ENCODE results near the gene PFDN1. TPM values are rescaled to one million over a fixed set of nuclear protein-coding genes. Genes with fewer than 3 reads are reported as not detected.

The PFDN1 gene
- total RNA-seq, 1 experiment from 2014 or later = 48.9 TPM

GRCh38 chr5:140327589-140327988 is 24.7 kb upstream of the PFDN1 start:
- Histone ChIP-seq H3K4me3 (replicated peaks in 1 of 2; ENCODE audit: low read depth in 1 of 2, low read length in 2 of 2) (no peak overlapping the region), H3K79me2 (ENCODE audit: insufficient read depth, low read length) (no peaks in the 10 kb centered on the region), H4K20me1 (ENCODE audit: insufficient read depth) (no peaks in the 10 kb centered on the region), H3K27ac (ENCODE audit: low read depth, low read length) (no peak overlapping the region), H3K27me3 (ENCODE audit: insufficient read depth, low read length) (no peaks in the 10 kb centered on the region), H2AFZ (ENCODE audit: low read depth, low read length, poor library complexity, severe bottlenecking) (no peak overlapping the region), H3K9me3 (ENCODE audit: control insufficient read depth in 1 of 2, insufficient read depth in 1 of 2, low read depth in 1 of 2, low read length in 2 of 2) (no peaks in the 10 kb centered on the region), H3K9ac (ENCODE audit: low read length) (no peak overlapping the region), H3K9me2 (ENCODE audit: insufficient read depth) (no peaks in the 10 kb centered on the region), H3K36me3 (ENCODE audit: control insufficient read depth in 1 of 2, insufficient read depth in 2 of 2, low read length in 2 of 2) (peaks cover 0 to 2% of the 10 kb centered on the region in 2 experiments; a peak in 1 of 4 replicates), H3K4me2 (ENCODE audit: low read length) (no peak overlapping the region), H3K4me1 (ENCODE audit: control insufficient read depth in 1 of 2, insufficient read depth in 2 of 2, low read length in 2 of 2) (peaks cover 12 to 23% of the 10 kb centered on the region in 2 experiments)
- ChIA-PET RAD21 (ENCODE audit: low non-redundant PET in 1 of 2, low total read pairs in 2 of 2, uncharacterized antibody in 2 of 2, unreplicated experiment in 2 of 2) (no interaction called here), POLR2A (interaction anchor here (4.6 kb wide), 1 partner anchor 18 kb away, joined by 20 read pairs; the partner anchor contains the start of gene HBEGF), CTCF (interaction anchor here (1.2 to 1.5 kb wide), 2 partner anchors 19 to 83 kb away, joined by 4 to 5 read pairs; partner anchors contain the start of gene HBEGF)
- DNase-seq (ENCODE audit: low read depth, low spot score) = no peak
- intact Hi-C loops (cut with micrococcal nuclease) = no loop called here
- BruUV-seq (replicated peaks) = no TSS peak
- TF ChIP-seq RAD21 (IDR thresholded peaks at IDR 0.05; ENCODE audit: low read depth) = no peak
- no peak for TF ChIP-seq SIN3A (IDR thresholded peaks at IDR 0.05; ENCODE audit: low read depth)
- TF ChIP-seq CEBPB (IDR thresholded peaks at IDR 0.05; ENCODE audit: low read depth) = no peak
- TF ChIP-seq ATF3 (IDR thresholded peaks at IDR 0.05) = no peak
- no peak for TF ChIP-seq MAX (IDR thresholded peaks at IDR 0.05)
- no peak for TF ChIP-seq ZBTB33 (IDR thresholded peaks at IDR 0.05; ENCODE audit: extremely low read depth, insufficient replicate concordance, low read length)
- no peak for ATAC-seq

GRCh38 chr5:140325486-140325885 is 22.6 kb upstream of the PFDN1 start:
- POLR2A ChIA-PET = no interaction called here
- Histone ChIP-seq H3K9ac (ENCODE audit: low read length) (no peak overlapping the region), H3K9me3 (ENCODE audit: control insufficient read depth in 1 of 2, insufficient read depth in 1 of 2, low read depth in 1 of 2, low read length in 2 of 2) (no peaks in the 10 kb centered on the region), H4K20me1 (ENCODE audit: insufficient read depth) (no peaks in the 10 kb centered on the region), H3K9me2 (ENCODE audit: insufficient read depth) (no peaks in the 10 kb centered on the region), H3K27me3 (ENCODE audit: insufficient read depth, low read length) (no peaks in the 10 kb centered on the region), H3K36me3 (ENCODE audit: control insufficient read depth in 1 of 2, insufficient read depth in 2 of 2, low read length in 2 of 2) (no peaks in the 10 kb centered on the region), H3K4me1 (ENCODE audit: control insufficient read depth in 1 of 2, insufficient read depth in 2 of 2, low read length in 2 of 2) (peaks cover 12 to 25% of the 10 kb centered on the region in 2 experiments), H3K27ac (ENCODE audit: low read depth, low read length) (no peak overlapping the region), H3K4me2 (ENCODE audit: low read length) (no peak overlapping the region), H3K4me3 (replicated peaks in 1 of 2; ENCODE audit: low read depth in 1 of 2, low read length in 2 of 2) (no peak overlapping the region), H2AFZ (ENCODE audit: low read depth, low read length, poor library complexity, severe bottlenecking) (no peak overlapping the region), H3K79me2 (ENCODE audit: insufficient read depth, low read length) (no peaks in the 10 kb centered on the region)
- no TSS peak for BruUV-seq (replicated peaks)
- CTCF ChIA-PET = no interaction called here
- RAD21 ChIA-PET (ENCODE audit: low non-redundant PET in 1 of 2, low total read pairs in 2 of 2, uncharacterized antibody in 2 of 2, unreplicated experiment in 2 of 2) = no interaction called here
- TF ChIP-seq YY1 (IDR thresholded peaks at IDR 0.05; ENCODE audit: extremely low read depth, insufficient replicate concordance, low read depth, low read length) = no peak
- no peak for TF ChIP-seq FOSL1 (IDR thresholded peaks at IDR 0.05; ENCODE audit: low read depth)
- TF ChIP-seq SP1 (IDR thresholded peaks at IDR 0.05; ENCODE audit: low read depth) = no peak
- TF ChIP-seq EZH2phosphoT487 (IDR thresholded peaks at IDR 0.05; ENCODE audit: borderline replicate concordance) = no peak
- TF ChIP-seq CEBPB (IDR thresholded peaks at IDR 0.05; ENCODE audit: low read depth) = no peak
- TF ChIP-seq RAD21 (IDR thresholded peaks at IDR 0.05; ENCODE audit: low read depth) = no peak
- no peak for TF ChIP-seq REST (IDR thresholded peaks at IDR 0.05; ENCODE audit: low read depth)
- no peak for DNase-seq (ENCODE audit: low read depth, low spot score)
- no peak for ATAC-seq
- intact Hi-C loops (cut with micrococcal nuclease) = no loop called here
